Measurements from ENCODE around the gene AGRN.
"Not testable (repeated sequence)": the region's sequence is repeated elsewhere in the genome, so short reads cannot be mapped to it uniquely, and the experiment has no call there.

AGRN gene

DNA sequence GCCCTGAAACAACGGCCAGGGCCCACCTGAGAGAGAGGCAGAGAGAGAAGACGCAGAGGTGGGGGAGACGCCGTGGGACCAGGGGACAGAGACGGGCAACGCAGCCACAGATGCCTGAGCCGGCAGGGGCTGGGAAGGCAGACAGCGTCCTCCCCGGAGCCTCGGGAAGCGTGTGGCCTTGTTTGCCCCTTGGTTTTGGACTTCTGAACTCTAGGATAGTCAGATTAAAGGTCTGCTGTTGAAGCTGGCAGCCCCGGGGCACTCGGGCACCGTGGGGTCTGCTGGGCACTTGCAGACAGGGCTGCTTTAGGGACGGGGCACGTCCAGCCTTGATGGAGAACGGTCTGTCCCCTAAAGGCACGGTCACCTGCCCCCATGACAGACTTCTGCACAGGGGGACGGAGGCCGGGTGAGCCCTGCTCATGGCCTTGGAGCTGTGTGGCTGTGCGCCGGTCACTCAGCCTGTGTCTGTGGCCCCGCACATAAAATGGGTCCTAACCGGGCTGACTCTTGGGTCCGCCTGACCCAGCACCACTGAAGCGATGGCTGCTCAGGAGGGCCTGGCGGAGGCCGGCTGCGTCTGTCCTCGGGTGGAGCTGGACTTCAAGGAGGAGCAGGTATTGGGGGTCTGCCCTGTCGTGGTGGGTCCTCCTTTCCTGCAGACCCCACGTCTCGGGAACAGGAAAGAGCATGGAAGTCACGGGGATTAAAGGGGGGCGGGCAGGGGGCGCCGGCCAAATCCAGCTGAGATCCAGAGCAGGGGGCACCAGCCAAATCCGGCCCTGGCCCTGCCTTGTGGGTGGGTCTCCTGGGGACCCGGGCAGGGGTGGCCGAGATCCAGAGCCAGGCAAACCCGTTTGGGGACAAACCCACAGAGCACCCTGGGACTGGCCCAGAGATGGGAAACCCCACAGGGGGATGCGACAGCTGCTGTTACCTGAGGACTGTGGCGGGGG is 63.8 kb downstream of the AGRN start:
- no peak for DNase-seq

DNA sequence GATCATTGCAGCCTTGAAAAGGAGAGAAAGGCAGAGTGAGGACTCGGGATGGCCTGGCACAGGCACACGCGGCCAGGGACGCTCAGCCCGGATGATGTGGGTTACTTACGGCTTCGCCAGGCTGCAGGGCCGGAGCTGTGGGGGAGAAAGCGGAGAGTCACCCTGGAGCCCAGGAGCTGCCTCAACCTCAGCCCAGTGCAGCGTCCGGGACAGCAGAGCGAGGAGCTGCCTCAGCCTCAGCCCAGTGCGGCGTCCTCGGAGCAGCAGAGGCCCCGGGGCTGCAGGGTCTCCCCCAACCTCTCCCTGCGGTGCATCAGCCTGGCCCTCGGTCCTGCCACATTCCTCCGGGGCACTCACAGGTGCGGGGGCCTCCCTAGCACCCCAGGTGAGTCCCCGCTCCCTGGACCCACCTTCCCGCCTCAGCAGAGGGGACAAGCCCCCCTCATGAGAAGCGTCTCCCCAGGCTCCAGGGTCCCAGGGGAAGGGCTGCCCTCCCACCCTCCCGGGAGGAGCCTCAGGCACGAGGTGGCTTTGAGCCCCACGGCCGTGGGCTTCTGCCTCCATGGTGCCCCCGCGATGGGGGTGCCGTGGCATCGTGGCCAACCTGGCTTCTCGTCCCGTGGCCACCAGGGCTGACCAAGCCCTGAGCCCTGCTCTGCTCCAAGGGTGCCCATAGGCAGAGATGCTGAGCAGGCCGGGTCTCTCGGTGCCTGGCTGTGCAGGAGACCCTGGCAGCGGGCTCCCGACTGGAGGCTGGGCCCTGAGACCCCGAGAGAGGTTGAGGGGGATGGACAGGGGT is 64.7 kb downstream of the AGRN start:
- DNase-seq: no peak

DNA sequence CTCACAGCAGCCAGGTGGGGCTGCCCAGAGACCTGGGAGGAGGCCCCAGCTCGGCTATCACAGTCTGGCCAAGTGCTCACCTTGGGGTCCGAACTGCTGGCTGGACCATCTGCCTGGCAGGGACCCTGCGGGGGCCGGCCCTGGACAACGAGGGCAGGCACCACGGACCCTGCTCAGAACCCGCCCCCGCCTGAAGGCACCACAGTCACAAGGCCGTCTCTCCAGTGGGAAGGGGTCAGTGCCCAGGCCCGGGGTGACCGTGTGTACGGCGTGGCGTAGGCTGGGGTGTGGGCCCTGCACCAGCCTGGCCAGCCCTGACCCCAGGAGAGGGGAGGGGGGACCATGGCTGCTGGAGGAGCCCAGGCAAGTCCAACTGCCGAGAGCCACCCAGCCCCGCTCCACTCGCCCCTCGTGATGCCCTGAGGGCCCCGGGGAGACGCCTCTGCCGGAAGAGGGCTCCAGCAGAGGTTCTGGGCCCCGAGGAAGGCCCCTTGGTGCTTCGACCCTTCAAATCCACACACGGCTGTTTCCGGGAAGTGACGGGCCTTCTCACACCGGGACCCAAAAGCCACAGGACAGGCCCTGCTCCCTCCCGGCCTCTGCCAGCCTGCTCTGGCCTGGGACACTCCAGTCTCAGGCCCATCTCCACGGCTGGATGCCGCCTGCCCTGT is 65.4 kb downstream of the AGRN start:
- no peak for DNase-seq

DNA sequence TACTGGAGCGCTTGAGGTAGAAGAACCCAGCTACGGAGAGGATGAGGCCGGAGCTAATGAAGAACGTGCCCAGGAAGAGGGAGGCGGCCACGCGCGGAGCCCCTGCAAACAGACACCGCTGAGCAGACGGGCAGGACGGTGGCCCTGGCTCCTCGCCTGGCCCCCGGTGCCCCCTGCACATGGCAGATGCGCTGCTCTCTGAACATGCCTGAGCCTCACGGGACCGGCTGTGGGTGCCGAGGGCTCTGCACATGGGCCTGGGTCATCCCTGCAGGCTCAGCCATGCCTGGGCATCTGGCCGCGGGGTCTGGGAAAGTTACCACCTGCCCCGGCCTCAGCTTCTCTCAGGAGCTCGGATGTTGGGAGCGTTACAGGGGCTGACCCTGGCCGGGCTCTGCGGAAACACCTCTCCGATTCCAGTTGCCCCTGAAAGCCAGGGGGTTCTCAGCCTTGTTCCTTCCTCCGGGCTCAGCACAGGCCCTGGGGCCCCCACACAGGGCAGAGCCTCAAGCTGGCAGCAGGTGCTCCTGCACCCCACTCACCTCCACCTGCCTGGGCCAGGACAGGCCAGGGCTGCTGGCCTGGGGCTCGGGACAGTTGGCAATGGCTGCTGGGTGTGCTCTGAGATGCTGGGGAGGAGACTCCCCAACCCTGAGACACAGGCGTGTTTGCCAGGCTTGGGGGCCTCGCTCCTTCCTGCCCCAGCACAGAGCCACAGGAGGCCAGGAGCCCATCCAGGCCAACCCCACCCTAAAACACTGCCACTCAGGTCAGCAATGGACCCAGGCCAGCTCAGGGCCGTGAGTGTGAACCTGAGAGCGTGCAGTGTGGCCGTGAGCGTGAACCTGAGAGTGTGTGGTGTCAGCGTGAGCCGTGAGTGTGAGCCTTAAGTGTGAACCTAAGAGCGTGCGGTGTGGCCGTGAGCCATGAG is 66.3 kb downstream of the AGRN start:
- no peak for DNase-seq

DNA sequence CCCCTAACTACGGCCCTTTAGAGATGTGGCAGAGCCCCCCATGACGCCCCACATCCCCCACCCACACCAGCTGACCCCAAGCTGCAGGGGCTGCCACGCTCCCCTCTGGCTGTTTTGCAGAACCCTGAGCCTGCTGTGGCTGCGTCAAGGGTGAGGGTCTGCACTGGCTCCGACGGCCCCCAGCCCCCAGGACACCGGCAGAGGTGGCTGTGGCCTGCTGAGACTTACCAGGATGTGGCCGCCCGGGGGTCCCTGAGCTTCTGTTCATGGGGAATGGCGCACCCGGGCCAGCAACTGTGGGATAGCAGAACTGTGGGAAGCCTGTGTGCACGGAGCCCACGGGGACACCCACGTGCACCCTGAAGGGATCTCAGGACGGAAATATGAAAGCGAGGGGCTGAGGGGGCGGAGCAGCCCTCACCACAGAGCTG is 67.0 kb downstream of the AGRN start:
- DNase-seq: no peak

DNA sequence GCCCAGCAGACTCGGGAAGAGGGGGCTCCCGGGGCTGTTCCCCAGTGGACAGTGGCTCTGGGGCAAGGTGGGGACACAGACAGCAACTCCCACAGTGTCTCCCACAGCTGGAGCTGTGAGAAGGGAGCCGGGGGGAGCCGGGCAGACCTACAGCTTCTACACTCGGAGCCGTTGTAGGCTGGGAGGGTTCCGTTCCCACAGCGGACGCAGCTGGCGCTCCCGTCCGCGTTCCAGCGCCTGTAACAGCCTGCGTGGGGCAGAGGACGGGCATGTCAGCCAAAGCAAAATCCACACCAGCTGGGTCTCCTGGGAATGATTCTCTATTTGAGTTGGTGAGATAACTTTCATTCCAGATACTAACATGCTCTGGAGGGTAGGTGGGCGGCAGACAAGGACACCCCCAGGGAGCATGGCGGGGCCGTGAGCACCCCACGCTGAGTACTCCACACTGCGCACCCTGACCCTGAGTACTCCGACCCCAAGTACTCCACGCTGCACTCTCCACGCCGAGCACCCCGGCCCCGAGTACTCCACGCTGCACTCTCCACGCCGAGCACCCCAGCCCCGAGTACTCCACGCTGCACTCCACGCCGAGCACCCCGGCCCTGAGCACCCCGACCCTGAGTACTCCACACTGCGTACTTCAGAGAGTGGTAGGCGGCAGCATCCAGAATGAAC is 67.6 kb downstream of the AGRN start:
- DNase-seq: no peak

DNA sequence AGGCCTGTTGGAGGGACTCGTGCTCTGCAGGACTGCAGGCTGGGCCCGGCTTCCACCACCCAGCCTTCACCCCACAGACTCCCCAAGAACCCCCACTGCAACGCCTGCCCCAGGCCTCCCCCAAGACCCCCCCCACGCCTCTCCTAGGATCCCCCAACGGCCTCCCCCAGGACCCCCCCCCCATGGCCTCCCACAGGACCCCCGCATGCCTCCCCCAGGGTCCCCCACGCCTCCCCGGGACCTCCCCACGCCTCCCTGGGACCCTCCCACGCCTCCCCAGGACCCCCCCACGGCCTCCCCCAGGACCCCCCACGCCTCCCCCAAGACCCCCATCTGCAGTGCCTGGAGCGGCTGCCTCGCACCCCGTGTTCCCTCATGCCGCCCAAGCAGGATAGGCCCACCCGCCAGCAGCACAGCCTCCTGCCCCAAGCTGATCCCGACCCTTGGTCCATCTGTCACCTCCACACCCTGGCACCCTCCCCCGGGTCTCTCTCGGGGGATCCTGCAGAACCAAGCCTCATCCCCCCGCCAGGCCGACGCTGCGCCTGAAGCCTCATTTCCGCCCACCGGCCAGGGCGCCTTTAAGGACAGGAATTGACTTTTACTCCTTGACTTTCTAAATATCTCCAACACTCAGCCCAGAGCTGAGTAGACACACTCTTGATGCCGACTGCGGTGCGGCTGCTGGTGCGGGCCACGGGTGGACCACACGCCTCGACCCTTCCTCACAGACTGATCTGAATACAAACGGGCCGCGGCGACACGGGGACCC is 68.3 kb downstream of the AGRN start:
- no peak for DNase-seq

DNA sequence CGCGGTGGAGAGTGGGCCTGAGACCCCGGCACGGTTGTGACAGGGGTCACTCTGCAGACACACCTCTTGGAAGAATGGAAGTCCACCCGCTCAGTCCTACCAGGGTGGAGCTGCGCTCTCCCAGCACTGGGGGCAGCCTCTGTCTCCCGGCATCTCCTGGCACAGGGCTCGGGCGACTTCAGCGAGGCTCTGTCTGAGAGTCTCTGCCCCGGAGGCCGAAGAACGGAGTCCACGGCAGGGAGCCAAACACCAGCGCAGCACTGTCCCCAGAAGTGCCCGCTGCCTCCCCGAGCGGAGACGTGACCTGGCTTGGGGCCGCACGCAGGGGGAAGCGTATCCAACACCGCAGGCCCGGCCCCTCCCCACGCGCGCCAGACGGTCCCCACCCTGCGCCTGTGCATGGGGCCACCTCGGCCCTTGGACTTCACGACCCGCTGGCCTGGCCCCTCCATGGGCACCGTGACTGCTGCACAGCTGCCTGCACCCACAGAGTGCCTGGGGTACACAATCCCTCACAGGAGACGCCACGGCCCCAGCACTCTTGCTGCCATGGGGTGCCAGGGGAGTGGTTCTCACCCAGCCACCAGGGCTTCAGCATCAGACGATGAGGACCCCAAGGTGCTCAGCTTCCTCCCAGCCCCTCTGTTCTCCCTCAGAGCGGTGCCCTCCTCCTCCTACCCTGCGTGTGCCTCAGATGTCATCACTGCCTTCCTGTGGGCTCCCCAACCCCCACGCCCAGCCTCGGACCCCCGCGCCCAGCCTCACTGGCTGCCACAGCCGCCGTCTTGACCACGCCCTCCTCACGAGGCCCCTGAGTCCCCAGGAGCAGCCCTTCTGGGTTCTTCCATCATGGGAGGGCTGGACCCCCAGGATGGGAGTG is 69.1 kb downstream of the AGRN start:
- no peak for DNase-seq

DNA sequence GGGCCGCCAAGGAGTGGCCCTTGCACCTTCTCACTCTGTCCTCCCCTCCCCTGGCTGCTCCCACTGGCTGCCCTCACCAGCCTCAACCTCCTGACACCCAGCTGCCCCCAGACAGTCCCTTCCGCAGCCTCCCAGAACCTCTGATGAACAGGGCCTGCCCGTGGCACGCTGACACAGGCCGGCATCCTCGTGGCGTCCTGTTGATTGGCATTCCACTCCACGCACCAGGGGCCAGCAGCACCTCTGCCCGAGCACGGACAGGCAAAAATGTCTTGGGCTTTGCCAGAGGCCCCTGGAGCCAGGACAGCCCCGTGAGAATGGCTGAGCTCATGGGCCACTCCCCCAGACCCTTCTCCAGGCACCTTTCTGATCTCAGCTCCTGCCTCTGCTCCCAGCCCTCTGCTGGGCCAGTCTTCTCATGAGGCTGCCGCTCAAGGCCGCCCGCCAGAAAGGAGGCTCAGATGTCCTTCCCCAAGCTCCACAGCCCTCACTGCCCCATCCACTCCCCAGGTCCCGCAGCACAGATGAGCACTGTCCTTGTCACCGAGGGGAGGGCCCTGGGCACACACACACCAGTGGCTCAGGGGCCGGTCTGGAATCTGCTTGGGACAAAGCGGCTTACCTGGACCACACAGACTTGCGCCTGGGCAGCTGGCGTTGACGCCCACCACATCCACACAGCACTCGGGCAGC is 70.0 kb downstream of the AGRN start:
- DNase-seq: no peak

DNA sequence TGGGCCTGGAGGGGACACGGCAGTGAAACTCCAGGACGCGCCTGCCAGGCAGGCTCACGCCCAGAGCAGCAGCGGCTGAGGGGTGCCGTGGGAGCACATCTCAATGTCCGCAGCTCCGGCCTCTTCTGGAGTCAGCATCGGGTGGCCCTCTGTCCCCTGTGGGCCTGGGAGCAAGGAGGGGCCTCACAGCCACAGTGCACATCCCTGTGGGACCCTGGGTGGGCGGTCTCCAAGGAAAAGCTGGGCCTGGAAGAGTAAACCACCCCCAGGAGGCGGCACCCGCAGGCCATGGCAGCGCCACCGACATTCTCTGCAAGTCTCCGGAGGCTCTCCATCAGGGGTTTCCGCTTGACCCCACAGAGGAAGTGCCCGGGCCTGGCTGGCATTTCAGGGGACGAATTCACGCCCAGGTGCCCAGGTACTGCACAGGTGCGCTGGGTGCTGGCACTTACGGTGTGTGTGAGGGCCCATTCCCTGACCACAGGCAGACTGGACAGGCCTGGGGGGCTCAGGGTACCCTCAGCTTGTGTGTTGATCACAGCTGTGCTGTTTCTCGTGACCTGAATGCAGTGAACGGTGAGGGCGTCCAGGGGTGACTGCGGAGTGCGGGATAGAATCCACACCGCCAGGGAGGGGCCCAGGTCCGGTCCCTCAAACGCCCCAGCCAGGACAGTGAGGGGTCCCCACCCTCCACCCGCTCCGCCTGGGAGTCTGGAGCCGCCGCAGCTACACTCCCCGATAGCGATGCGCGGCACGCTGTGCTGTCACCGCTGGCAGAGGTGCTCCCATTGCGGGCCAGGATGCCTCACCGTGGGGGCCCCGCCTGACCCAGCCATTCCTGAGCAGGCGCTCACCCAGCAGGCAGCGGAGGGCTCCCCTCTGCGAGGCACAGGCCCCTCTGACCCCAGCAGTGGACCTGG is 70.8 kb downstream of the AGRN start:
- no peak for DNase-seq

DNA sequence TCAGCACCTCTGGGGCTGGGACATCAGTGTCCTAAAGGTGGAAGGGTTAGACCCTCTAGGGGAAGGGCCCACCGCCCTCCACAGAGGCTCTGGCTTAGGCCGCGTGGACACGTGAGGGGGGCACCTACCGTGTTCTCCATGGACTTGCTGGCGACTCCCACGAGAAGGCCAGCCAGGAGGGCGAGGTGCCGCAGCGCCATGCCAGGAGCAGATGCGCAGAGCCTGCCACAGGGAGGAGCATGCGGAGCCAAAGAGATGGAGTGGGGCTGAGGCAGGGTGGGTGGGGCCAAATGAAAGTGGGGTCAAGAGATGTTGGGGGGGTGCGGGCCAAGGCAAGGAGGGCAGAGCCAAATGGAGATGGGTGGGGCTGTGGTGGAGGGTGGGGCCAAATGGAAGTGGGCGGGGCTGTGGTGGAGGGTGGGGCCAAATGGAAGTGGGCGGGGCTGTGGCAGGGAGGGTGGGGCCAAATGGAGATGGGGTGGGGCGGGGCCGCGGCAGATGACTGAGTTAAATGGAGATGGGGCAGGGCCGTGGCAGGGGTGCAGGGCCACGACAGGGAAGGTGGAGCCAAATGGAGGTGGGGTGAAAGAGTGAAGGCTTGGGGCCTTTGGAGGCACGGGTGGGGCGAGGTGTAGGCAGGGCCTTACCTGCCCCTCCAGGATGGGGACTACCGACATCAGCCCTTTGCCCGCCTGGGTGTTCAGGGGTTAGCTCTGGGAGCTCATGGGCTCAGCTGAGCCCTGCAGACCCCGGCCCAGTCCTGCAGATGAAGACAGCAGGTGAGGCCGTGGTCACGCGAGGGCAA is 71.6 kb downstream of the AGRN start:
- DNase-seq: no peak

DNA sequence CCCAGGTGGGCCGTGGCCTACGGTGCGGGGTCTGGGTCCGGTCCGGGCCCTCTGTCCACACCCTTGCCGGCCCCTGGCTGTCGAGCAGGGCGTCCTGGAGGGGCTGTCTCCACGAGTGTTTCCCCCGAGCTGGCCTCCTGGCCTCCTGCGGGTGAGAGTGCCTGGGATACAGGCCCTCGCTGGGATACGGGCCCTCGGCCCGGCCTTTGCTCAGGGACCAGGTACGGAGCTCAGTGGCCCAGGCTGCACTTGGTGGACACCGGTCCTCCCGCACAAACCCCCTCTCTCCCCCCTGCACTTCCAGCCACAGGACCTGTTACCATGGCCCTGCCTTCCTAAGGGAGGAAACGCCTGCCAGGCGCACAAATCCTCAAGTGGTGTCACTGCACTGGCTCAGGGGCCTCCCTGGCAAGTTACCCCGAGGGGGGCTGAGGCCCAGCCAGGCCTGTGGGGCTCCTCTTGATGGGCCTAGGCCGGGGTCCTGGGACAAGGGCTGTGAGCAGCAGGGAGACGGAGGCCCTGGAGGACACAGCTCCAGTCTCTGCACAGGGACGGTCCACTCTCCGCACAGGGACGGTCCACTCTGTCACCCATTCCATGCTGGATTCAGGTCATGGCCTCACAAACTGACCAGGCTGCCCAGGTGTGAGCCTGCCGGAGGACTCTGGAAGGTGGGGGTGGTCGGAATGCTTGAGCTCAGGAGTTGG is 72.4 kb downstream of the AGRN start:
- DNase-seq: no peak

DNA sequence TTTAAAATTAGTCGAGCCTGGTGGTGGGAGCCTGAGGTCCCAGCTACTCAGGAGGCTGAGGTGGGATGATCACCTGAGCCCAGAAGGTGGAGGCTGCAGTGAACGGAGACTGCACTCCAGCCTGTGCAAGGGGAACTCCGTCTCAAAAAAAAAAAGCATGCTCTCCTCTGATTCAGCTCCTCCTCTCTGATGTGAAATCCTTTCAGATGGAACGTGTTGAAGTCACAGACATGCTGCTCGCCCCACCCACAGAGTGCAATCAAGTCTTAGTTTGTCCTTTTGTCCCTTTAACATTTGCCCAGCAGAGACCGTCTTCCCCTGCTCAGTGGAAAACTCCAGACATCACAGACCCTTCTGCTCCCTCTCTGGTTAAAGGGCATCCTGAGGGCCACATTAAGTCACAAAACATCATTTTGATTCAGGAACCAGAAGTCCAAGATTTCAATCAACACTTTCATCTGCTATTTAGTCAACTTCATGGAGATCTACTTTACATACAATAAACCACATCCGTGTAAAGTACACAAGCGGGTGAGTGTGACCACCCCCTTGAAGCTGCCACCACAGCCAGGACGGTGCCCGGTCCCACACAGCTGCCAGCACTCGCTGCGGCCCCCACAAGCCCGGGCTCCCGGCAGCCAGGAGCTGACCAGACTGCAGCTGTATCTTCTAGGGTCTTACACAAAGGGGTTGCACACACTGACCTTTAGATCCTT is 73.1 kb downstream of the AGRN start:
- DNase-seq: no peak

DNA sequence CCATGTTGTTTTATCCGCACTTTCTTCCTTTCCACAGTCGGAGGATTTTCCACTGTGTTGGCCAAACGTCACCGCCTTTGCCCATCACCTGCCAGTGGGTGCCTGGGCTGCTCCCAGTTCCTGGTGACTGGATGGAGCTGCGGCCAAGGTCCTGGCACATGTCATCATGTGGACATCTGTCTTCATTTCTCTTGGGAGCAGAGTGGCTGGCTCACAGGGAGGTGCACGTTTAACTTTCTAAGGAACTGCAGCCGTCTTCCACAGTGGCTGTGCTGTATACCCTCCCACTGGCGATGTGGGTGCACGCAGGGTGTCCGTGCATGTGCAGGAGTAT is 73.7 kb downstream of the AGRN start:
- no peak for DNase-seq

DNA sequence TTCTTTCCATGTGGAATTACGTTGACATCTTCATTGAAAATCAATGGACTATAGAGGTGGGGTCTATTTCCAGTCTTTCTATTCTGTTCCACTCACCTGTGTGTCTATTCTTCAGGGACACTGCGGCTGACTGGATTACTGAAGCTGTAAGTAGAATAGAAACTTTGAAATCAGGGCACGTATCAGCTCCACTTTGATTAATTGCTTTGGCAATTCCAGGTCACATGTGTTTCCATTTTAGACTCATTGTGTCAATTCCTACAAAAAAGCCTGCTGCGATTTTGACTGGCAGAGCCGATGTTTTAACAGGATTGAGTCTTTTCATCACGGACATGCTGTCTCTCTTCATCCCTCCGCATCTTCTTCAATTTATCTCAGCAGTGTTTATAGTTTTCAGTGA is 75.1 kb downstream of the AGRN start:
- DNase-seq: no peak

DNA sequence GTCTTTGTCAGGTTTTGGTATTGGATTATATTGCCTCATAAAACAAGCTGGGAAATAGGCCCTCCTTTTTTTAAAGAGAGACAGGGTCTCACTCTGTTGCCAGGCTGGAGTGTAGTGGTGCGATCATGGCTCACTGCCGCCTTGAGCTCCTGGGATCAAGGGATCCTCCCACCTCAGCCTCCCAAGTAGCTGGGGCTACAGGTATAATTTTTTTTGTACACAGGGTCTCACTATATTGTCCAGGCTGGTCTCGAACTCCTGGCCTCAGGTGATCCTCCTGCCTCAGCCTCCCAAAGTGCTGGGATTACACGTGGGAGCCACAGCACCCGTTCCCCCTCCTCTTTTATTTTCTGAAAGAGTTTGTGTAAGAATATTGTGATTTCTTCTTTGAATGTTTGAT is 76.2 kb downstream of the AGRN start:
- DNase-seq: not testable (repeated sequence)

Data from stimulated activated CD4-positive, alpha-beta T cell treated with anti-CD3 and anti-CD28 coated beads, Interleukin-1b, Interleukin-23, amount 100 ng/mL, for 48 hours (primary cell).